Kidney (tissue), 14 donors: ENCODE measurements around the gene SMKR1. TPM values are rescaled to one million over a fixed set of nuclear protein-coding genes. Genes with fewer than 3 reads are reported as not detected.
"Not testable (repeated sequence)": the region's sequence is repeated elsewhere in the genome, so short reads cannot be mapped to it uniquely, and the experiment has no call there.

Source experiments
- DNase-seq, 5 donors: peaks; one replicate each; pipeline ENCODE4 v3.0.0-alpha.2; 2013 to 2020
- FAIRE-seq: peaks from 2 replicates; lab custom pipeline; 2012; peaks lifted over from hg19 to GRCh38; lab: Jason Lieb, UNC
- H3K27ac ChIP-seq, 2 donors: one replicate each; pipeline ENCODE4 v1.7.0; 2013; ENCODE audit warnings: low read depth in 2 of 2, low read length in 2 of 2, inconsistent platforms in 1 of 2
- H3K27me3 ChIP-seq: one replicate; pipeline ENCODE4 v1.7.1; 2013; ENCODE audit warnings: low read length, inconsistent platforms; ENCODE audit not compliant: control insufficient read depth, insufficient read depth
- H3K36me3 ChIP-seq, 3 donors: one replicate each; pipeline versions ENCODE4 v1.7.0 to v1.7.1; 2013; ENCODE audit warnings: low read length in 3 of 3, control low read depth in 1 of 3, inconsistent platforms in 1 of 3; ENCODE audit not compliant: insufficient read depth in 3 of 3, control insufficient read depth in 2 of 3
- H3K4me1 ChIP-seq, 3 donors: one replicate each; pipeline versions ENCODE4 v1.7.0 to v1.7.1; 2013; ENCODE audit warnings: low read length in 3 of 3, inconsistent platforms in 1 of 3, low read depth in 1 of 3; ENCODE audit not compliant: control insufficient read depth in 2 of 3, insufficient read depth in 2 of 3
- H3K4me3 ChIP-seq, 3 donors: one replicate each; pipeline versions ENCODE4 v1.7.0 to v1.8.1; 2013; ENCODE audit warnings: low read length in 3 of 3, control low read depth in 1 of 3, inconsistent platforms in 1 of 3
- H3K9ac ChIP-seq, 3 donors: one replicate each; pipeline versions ENCODE4 v1.7.0 to v1.7.1; 2013; ENCODE audit warnings: low read length in 3 of 3, control low read depth in 1 of 3, inconsistent platforms in 1 of 3
- H3K9me3 ChIP-seq, 3 donors: one replicate each; pipeline versions ENCODE4 v1.7.0 to v1.7.1; 2013; ENCODE audit warnings: low read length in 3 of 3, control low read depth in 1 of 3, inconsistent platforms in 1 of 3; ENCODE audit not compliant: control insufficient read depth in 2 of 3, insufficient read depth in 1 of 3
- CTCF ChIP-seq: IDR thresholded peaks from 3 replicates; pipeline ENCODE4 v1.5.1; 2012; ENCODE audit warnings: mild to moderate bottlenecking, moderate library complexity, borderline replicate concordance; ENCODE audit not compliant: insufficient read depth; ENCODE audit errors: extremely low read depth
- intact Hi-C: fragments of 100-400 bp; cut with DNase I; formaldehyde crosslinking; loops from one replicate; pipeline ENCODE4 v1.11.1; 2022
- polyA plus RNA-seq: library from polyadenylated mRNA; stranded (reverse); fragments of 350-450 nt; fragmentation: Illumina TruSeq; extraction: RNeasy Lipid Tissue Mini Kit (QIAGEN cat#74804); gene quantifications from one replicate; pipeline ENCODE4 v1.2.3, GENCODE V29; 2014; ENCODE audit warnings: low read depth, low replicate concordance; ENCODE audit not compliant: insufficient read depth
- total RNA-seq: library from RNA; stranded (reverse); fragmentation: NEBNext Ultra II Directional; extraction: Animal tissue kit (Norgen Biotek cat#: 25700); gene quantifications from one replicate; pipeline ENCODE4 v1.2.1, GENCODE V29; 2021
- donor health status: control.
- donor health status: control.
- donor health status: control.
- donor health status: control.
- donor health status: control.
- donor health status: DM: yes; HTN: yes; CAD: no.
- donor health status: Normal renal cell carcinoma (clear cell type).

The SMKR1 gene
- total and polyA plus RNA-seq, 2 donors from 2014 or later, result 0.63 to 3.9 TPM

DNA sequence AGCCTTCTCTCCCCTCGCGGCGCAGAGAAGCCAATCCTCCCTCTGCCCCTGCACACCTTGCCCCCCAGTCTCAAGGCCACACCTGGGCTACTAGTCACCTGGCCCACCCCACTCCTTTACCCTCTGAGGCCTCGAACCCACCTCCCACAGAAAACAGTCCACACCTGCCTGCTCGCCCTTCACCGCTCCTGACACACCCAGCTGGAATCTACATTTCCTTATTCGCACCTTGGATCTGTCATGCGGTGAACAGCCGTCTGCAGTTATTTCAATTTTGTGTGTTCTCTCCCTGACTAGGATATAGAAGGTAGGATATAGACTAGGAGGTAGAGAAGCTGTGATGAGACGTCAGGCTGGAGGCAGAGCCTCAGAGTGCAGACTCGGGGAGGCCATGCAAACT, 29.4 kb downstream of the SMKR1 start:
- no peak overlapping the region for H3K27ac ChIP-seq
- FAIRE-seq (no peak), DNase-seq (peak in 1 of 5 donors; percentile 49)
- no peaks in the 10 kb centered on the region for H3K27me3 ChIP-seq
- no peaks in the 10 kb centered on the region for H3K36me3 ChIP-seq
- H3K4me1 ChIP-seq, result no peaks in the 10 kb centered on the region
- H3K9me3 ChIP-seq, result no peaks in the 10 kb centered on the region
- intact Hi-C loops, result no loop called here
- H3K4me3 ChIP-seq, result no peak overlapping the region
- H3K9ac ChIP-seq, result no peak overlapping the region
- TF ChIP-seq CTCF, result no peak

- no peak for FAIRE-seq
- H3K9me3 ChIP-seq, result no peaks in the 10 kb centered on the region
- H3K4me1 ChIP-seq, result no peaks in the 10 kb centered on the region
- H3K27ac ChIP-seq, result no peak overlapping the region
- peak in 1 of 5 donors; percentile 38 for DNase-seq
- H3K27me3 ChIP-seq, result no peaks in the 10 kb centered on the region
- no peaks in the 10 kb centered on the region for H3K36me3 ChIP-seq
- no peak overlapping the region for H3K9ac ChIP-seq
- no peak overlapping the region for H3K4me3 ChIP-seq
- TF ChIP-seq CTCF, result no peak
- intact Hi-C loops, result no loop called here
These were observed 30.0 kb downstream of the SMKR1 start for GRCh38 chr7:129532375-129532774.

DNA sequence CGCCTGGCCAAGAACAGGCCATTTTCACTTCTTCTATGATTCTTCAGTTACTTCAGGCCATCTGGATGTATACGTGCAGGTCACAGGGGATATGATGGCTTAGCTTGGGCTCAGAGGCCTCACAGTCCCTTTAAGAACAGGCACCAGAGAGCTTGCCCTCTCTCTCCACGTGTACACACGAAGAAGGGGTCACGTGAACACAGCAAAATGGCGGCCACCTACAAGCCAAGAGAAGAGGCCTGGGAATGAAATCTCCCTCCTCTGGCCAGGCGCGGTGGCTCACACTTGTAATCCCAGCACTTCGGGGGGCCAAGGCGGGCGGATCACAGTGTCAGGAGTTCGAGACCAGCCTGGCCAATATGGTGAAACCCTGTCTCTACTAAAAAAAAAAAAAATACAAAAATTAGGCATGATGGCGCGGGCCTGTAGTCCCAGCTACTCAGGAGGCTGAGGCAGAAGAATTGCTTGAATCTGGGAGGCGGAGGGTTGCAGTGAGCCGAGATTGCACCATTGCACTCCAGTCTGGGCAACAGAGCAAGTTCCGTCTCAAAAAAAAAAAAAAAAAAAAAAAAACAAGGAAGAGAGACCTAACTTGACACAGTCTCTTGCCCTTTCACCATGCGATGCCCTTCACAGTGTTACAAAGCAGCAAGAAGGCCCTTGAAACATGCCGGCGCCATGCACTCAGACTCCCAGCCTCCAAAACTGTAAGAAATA, 32.4 kb downstream of the SMKR1 start:
- H3K27me3 ChIP-seq, H3K9ac ChIP-seq, FAIRE-seq, H3K9me3 ChIP-seq, H3K27ac ChIP-seq, H3K4me3 ChIP-seq, H3K36me3 ChIP-seq, H3K4me1 ChIP-seq, intact Hi-C loops: not testable (repeated sequence)
- DNase-seq, result peak in 1 of 5 donors; percentile 15

GRCh38 chr7:129535896-129536295, 33.6 kb downstream of the SMKR1 start:
- intact Hi-C loops, result no loop called here
- Histone ChIP-seq H3K36me3 (no peaks in the 10 kb centered on the region), H3K4me3 (no peak overlapping the region), H3K27ac (no peak overlapping the region), H3K27me3 (no peaks in the 10 kb centered on the region), H3K9me3 (no peaks in the 10 kb centered on the region), H3K9ac (no peak overlapping the region), H3K4me1 (no peaks in the 10 kb centered on the region)
- TF ChIP-seq CTCF, result no peak
- FAIRE-seq, result no peak
- DNase-seq, result peak in 1 of 5 donors; percentile 32
